Adrenal gland (tissue), 5 donors: Measurements from ENCODE around the gene NCLN.

Experiments
- CTCF ChIP-seq, 6 experiments: fragments of 450-650 bp in 4 of 6; fragments of 200-600 bp in 2 of 6; sonication (generic) in 1 of 6; IDR thresholded peaks; 1 replicate in 5 of 6; 2 replicates in 1 of 6; pipeline versions ENCODE4 v1.5.1 to v1.8.0; 2016 to 2021; ENCODE audit warnings: antibody characterized with exemption in 6 of 6, mild to moderate bottlenecking in 2 of 6, moderate library complexity in 1 of 6
- POLR2A ChIP-seq, 2 donors: fragments of 450-650 bp; IDR thresholded peaks; one replicate each; pipeline ENCODE4 v1.6.1; 2017; ENCODE audit warnings: antibody characterized with exemption in 2 of 2, mild to moderate bottlenecking in 2 of 2, moderate library complexity in 1 of 2
- donor health status: DM: no; HTN: no; CAD: no.

GRCh38 chr19:3186160-3186688 is 494 bp downstream of the NCLN start:
- TF ChIP-seq CTCF (IDR thresholded peaks at IDR 0.05): no peak
- no peak for TF ChIP-seq POLR2A (IDR thresholded peaks at IDR 0.05)
